ENCODE measurements around the gene OTUD6A.
"Not testable (repeated sequence)": the region's sequence is repeated elsewhere in the genome, so short reads cannot be mapped to it uniquely, and the experiment has no call there.

The OTUD6A gene

GRCh38 chrX:70088751-70089150, 26.5 kb downstream of the OTUD6A start:
- H3K27ac ChIP-seq = no peak overlapping the region
- H3K36me3 ChIP-seq = no peaks in the 10 kb centered on the region
- H3K4me3 ChIP-seq (ENCODE audit: low read depth, low read length) = no peak overlapping the region
- TF ChIP-seq CTCF (IDR thresholded peaks at IDR 0.05; ENCODE audit: low read depth, low read length) = no peak
- peaks cover 2% of the 10 kb centered on the region for H3K27me3 ChIP-seq (ENCODE audit: insufficient read depth, low read depth, severe bottlenecking)
- H3K9me3 ChIP-seq (ENCODE audit: severe bottlenecking) = no peaks in the 10 kb centered on the region
- DNase-seq = no peak

GRCh38 chrX:70089604-70090297, 27.5 kb downstream of the OTUD6A start:
- no peak for DNase-seq
- TF ChIP-seq CTCF (IDR thresholded peaks at IDR 0.05; ENCODE audit: low read depth, low read length) = no peak
- Histone ChIP-seq H3K4me3 (ENCODE audit: low read depth, low read length) (no peak overlapping the region), H3K27me3 (ENCODE audit: insufficient read depth, low read depth, severe bottlenecking) (peaks cover 2% of the 10 kb centered on the region), H3K36me3 (no peaks in the 10 kb centered on the region), H3K27ac (no peak overlapping the region), H3K9me3 (ENCODE audit: severe bottlenecking) (no peaks in the 10 kb centered on the region)

- no peak overlapping the region for H3K4me3 ChIP-seq (ENCODE audit: low read depth, low read length)
- no peaks in the 10 kb centered on the region for H3K9me3 ChIP-seq (ENCODE audit: severe bottlenecking)
- TF ChIP-seq CTCF (IDR thresholded peaks at IDR 0.05; ENCODE audit: low read depth, low read length) = no peak
- peaks cover 2% of the 10 kb centered on the region for H3K27me3 ChIP-seq (ENCODE audit: insufficient read depth, low read depth, severe bottlenecking)
- no peak overlapping the region for H3K27ac ChIP-seq
- no peak for DNase-seq
- H3K36me3 ChIP-seq = no peaks in the 10 kb centered on the region
These were observed 30.0 kb downstream of the OTUD6A start for GRCh38 chrX:70092247-70092646.

GRCh38 chrX:70096052-70096451, 33.8 kb downstream of the OTUD6A start:
- peak; percentile 61 for DNase-seq
- H3K27me3 ChIP-seq (ENCODE audit: insufficient read depth, low read depth, severe bottlenecking) = no peaks in the 10 kb centered on the region
- peak; percentile 66 for TF ChIP-seq CTCF (IDR thresholded peaks at IDR 0.05; ENCODE audit: low read depth, low read length)
- H3K36me3 ChIP-seq = no peaks in the 10 kb centered on the region
- H3K9me3 ChIP-seq (ENCODE audit: severe bottlenecking) = no peaks in the 10 kb centered on the region
- H3K4me3 ChIP-seq (ENCODE audit: low read depth, low read length) = no peak overlapping the region
- H3K27ac ChIP-seq = no peak overlapping the region

GRCh38 chrX:70105229-70105628, 43.0 kb downstream of the OTUD6A start:
- Histone ChIP-seq H3K9me3 (ENCODE audit: severe bottlenecking) (no peaks in the 10 kb centered on the region), H3K27me3 (ENCODE audit: insufficient read depth, low read depth, severe bottlenecking) (no peaks in the 10 kb centered on the region), H3K4me3 (ENCODE audit: low read depth, low read length) (no peak overlapping the region), H3K27ac (no peak overlapping the region), H3K36me3 (no peaks in the 10 kb centered on the region)
- no peak for TF ChIP-seq CTCF (IDR thresholded peaks at IDR 0.05; ENCODE audit: low read depth, low read length)
- no peak for DNase-seq

- not testable (repeated sequence) for H3K4me3 ChIP-seq (ENCODE audit: low read depth, low read length); H3K36me3 ChIP-seq; H3K27me3 ChIP-seq (ENCODE audit: insufficient read depth, low read depth, severe bottlenecking); DNase-seq
- Histone ChIP-seq H3K27ac (peak overlapping the region; percentile 16; the same call in 1 of the 2 replicates), H3K9me3 (ENCODE audit: severe bottlenecking) (peaks cover 17% of the 10 kb centered on the region)
These were observed 49.3 kb downstream of the OTUD6A start for GRCh38 chrX:70111436-70112026.

All from WERI-Rb-1 (cell line).